Type B pancreatic cell (in vitro differentiated cells): Measurements from ENCODE around the gene ZFP62. TPM values are rescaled to one million over a fixed set of nuclear protein-coding genes. Genes with fewer than 3 reads are reported as not detected.

Source experiments
- DNase-seq: peaks from one replicate; pipeline ENCODE4 v3.0.0; 2021; ENCODE audit warnings: mixed read lengths; ENCODE audit not compliant: unreplicated experiment; ENCODE audit errors: extremely low spot score
- H3K27ac Mint-ChIP-seq: 2 replicates; pipeline ENCODE4 v1.8.0; 2021; ENCODE audit warnings: mild to moderate bottlenecking, mixed read lengths
- H3K27me3 Mint-ChIP-seq: 2 replicates; pipeline ENCODE4 v1.8.0; 2021; ENCODE audit warnings: mixed read lengths
- H3K36me3 Mint-ChIP-seq: 2 replicates; pipeline ENCODE4 v1.8.0; 2021; ENCODE audit warnings: mixed read lengths
- H3K4me1 Mint-ChIP-seq: one replicate; pipeline ENCODE4 v1.8.0; 2021; ENCODE audit warnings: mixed read lengths; ENCODE audit not compliant: unreplicated experiment
- H3K4me3 Mint-ChIP-seq: 2 replicates; pipeline ENCODE4 v1.8.0; 2021; ENCODE audit warnings: mild to moderate bottlenecking, mixed read lengths
- H3K9me3 Mint-ChIP-seq: 2 replicates; pipeline ENCODE4 v1.8.0; 2021; ENCODE audit warnings: mixed read lengths
- total RNA-seq: library from RNA; stranded (reverse); gene quantifications from 2 replicates; pipeline ENCODE4 v1.2.1, GENCODE V29; 2021; ENCODE audit warnings: low replicate concordance
- TF ChIP-seq, protein P1 (sequence below): fragments of 200-600 bp; sonication (generic); conservative IDR thresholded peaks from 2 replicates; pipeline ENCODE4 v1.5.0; 2021; ENCODE audit warnings: antibody characterized with exemption, mild to moderate bottlenecking

Gene ZFP62
- total RNA-seq, 1 donor from 2014 or later: 49.8 TPM

DNA sequence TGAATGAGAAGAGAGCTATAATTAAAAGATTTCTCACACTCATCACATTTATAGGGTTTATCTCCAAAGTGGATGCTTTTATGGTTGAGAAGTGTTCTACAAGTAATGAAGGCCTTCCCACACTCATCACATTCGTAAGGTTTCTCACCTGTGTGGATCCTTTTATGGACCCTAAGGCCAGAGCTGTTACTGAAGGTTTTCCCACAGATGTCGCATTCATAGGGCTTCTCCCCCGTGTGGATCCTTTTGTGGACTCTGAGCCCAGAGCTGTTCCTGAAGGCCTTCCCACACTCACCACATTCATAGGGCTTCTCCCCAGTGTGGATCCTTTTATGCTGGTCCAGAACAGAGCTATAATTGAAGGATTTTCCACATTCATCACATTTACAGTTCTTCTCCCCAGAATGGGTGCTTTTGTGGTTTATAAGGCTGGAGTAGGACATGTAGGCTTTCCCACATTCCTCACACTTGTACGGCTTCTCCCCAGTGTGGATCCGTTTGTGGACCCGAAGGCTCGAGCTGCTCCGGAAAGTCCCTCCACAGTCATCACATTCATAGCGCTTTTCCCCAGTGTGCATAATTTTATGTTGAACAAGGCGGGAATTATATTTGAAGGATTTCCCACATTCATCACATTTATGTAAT is 10.5 kb downstream of the ZFP62 start:
- H3K4me3 Mint-ChIP-seq: no peak overlapping the region
- no peaks in the 10 kb centered on the region for H3K27me3 Mint-ChIP-seq
- peaks cover 97% of the 10 kb centered on the region for H3K36me3 Mint-ChIP-seq
- TF ChIP-seq, protein P1, sequence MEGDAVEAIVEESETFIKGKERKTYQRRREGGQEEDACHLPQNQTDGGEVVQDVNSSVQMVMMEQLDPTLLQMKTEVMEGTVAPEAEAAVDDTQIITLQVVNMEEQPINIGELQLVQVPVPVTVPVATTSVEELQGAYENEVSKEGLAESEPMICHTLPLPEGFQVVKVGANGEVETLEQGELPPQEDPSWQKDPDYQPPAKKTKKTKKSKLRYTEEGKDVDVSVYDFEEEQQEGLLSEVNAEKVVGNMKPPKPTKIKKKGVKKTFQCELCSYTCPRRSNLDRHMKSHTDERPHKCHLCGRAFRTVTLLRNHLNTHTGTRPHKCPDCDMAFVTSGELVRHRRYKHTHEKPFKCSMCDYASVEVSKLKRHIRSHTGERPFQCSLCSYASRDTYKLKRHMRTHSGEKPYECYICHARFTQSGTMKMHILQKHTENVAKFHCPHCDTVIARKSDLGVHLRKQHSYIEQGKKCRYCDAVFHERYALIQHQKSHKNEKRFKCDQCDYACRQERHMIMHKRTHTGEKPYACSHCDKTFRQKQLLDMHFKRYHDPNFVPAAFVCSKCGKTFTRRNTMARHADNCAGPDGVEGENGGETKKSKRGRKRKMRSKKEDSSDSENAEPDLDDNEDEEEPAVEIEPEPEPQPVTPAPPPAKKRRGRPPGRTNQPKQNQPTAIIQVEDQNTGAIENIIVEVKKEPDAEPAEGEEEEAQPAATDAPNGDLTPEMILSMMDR: no peak
- H3K4me1 Mint-ChIP-seq: no peaks in the 10 kb centered on the region
- H3K9me3 Mint-ChIP-seq: peaks cover 62% of the 10 kb centered on the region
- H3K27ac Mint-ChIP-seq: no peak overlapping the region
- no peak for DNase-seq

DNA sequence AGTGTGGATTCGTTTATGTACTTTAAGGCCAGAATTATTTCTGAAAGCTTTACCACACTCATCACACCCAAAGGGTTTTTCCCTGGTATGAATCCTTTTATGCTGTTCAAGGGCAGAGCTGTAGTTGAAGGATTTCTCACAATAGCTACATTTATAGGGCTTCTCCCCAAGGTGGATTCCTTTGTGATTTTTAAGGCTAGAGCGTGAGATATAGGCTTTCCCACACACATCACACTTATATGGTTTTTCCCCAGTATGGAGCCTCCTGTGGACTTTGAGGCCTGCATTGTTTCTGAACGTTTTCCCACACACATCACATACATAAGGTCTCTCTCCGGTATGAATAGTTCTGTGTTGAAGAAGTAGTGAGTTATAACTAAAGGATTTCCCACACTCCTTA is 11.2 kb downstream of the ZFP62 start:
- Mint-ChIP-seq H3K4me3 (no peak overlapping the region), H3K27ac (no peak overlapping the region), H3K9me3 (peaks cover 62% of the 10 kb centered on the region), H3K36me3 (peaks cover 92% of the 10 kb centered on the region), H3K4me1 (no peaks in the 10 kb centered on the region), H3K27me3 (no peaks in the 10 kb centered on the region)
- TF ChIP-seq, protein P1: no peak
- DNase-seq: no peak

DNA sequence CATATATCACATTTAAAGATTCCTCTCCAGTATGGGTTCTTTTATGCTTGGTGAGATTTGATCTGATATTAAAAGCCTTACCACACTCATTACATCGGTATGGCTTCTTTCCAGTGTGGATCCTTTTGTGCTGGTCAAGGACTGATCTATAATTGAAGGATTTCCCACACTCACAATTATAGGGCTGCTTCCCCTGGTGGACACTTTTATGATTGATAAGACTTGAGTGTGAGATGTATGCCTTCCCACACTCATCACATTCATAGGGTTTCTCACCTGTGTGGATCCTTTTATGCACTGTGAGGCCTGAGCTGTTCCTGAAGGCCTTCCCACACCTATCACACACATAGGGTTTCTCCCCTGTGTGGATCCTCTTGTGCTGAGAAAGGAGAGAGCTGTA is 12.2 kb downstream of the ZFP62 start:
- Mint-ChIP-seq H3K27me3 (no peaks in the 10 kb centered on the region), H3K4me1 (no peaks in the 10 kb centered on the region), H3K9me3 (peaks cover 53% of the 10 kb centered on the region), H3K4me3 (no peak overlapping the region), H3K36me3 (peaks cover 83% of the 10 kb centered on the region), H3K27ac (no peak overlapping the region)
- TF ChIP-seq, protein P1: no peak
- no peak for DNase-seq

DNA sequence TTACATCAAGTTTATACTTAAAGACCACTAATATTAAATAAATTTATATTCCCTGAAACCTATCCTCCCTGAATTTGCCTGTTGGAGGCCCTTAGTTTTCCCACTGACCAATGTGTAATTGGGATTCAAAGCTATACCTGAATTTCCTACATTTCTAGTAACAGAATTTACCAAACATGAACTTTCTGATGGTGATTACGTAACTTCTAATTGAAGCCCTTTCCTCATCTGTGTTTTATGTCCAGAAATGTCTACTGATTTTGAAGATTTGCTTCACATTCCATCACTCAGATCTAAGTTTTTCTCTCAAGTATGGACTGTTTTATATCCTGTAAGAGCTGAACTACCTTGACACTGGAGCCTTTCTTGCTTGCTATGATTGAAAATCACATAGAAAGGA is 12.8 kb downstream of the ZFP62 start:
- Mint-ChIP-seq H3K36me3 (peaks cover 78% of the 10 kb centered on the region), H3K4me1 (no peaks in the 10 kb centered on the region), H3K27me3 (no peaks in the 10 kb centered on the region), H3K9me3 (peaks cover 53% of the 10 kb centered on the region), H3K4me3 (no peak overlapping the region), H3K27ac (no peak overlapping the region)
- TF ChIP-seq, protein P1: no peak
- no peak for DNase-seq

DNA sequence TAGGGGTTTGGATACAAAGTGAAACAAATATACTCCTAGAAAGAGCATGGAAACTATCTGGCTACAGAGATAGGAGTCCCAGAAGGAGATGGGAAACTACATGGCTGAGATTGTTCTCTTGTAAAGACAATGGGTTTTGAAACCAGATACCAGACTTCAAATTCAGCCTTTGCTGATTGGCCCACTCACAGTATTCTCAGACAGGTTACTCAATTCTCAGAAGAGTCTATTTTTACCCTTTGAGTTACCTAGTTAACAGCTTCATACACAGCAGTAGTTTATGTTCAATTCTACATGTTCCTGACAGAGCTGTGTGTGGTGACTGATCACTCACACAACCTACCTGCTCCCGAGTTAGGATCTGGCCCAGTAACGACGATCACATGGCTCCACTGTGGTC is 14.1 kb downstream of the ZFP62 start:
- H3K9me3 Mint-ChIP-seq: peaks cover 45% of the 10 kb centered on the region
- no peak overlapping the region for H3K27ac Mint-ChIP-seq
- DNase-seq: no peak
- H3K27me3 Mint-ChIP-seq: no peaks in the 10 kb centered on the region
- peaks cover 67% of the 10 kb centered on the region for H3K36me3 Mint-ChIP-seq
- no peaks in the 10 kb centered on the region for H3K4me1 Mint-ChIP-seq
- TF ChIP-seq, protein P1: no peak
- H3K4me3 Mint-ChIP-seq: no peak overlapping the region
